Neural cell (in vitro differentiated cells): ENCODE measurements around the gene CNOT6. TPM values are rescaled to one million over a fixed set of nuclear protein-coding genes. Genes with fewer than 3 reads are reported as not detected.
"Not testable (repeated sequence)": the region's sequence is repeated elsewhere in the genome, so short reads cannot be mapped to it uniquely, and the experiment has no call there.

Source experiments
- H2AFZ ChIP-seq: fragments of 200-600, 300-800 bp; sonication (generic), shearing (Covaris generic); 2 replicates; pipeline ENCODE4 v1.6.0; 2014; ENCODE audit warnings: low read depth, mild to moderate bottlenecking, antibody characterized with exemption, low read length, moderate library complexity
- H3F3A ChIP-seq: fragments of 200-600 bp; shearing (Covaris generic); 2 replicates; pipeline ENCODE4 v1.6.1; 2016; ENCODE audit warnings: mild to moderate bottlenecking, moderate library complexity, mixed read lengths, antibody characterized with exemption, low read length; ENCODE audit not compliant: insufficient read depth, poor library complexity, severe bottlenecking
- H3K27ac ChIP-seq: fragments of 200-600, 300-800 bp; sonication (generic), shearing (Covaris generic); 2 replicates; pipeline ENCODE4 v1.5.1; 2014; ENCODE audit warnings: mild to moderate bottlenecking, low read length, moderate library complexity
- H3K27me3 ChIP-seq: fragments of 300-800, 200-600 bp; sonication (generic), shearing (Covaris generic); 2 replicates; pipeline ENCODE4 v1.6.0; 2014; ENCODE audit warnings: mild to moderate bottlenecking, low read depth, low read length, moderate library complexity; ENCODE audit not compliant: insufficient read depth
- H3K36me3 ChIP-seq: fragments of 300-800, 200-600 bp; sonication (generic), shearing (Covaris generic); 2 replicates; pipeline ENCODE4 v1.5.1; 2014; ENCODE audit warnings: mild to moderate bottlenecking, antibody characterized with exemption, low read length, moderate library complexity; ENCODE audit not compliant: insufficient read depth
- H3K4me2 ChIP-seq: fragments of 300-800, 200-600 bp; sonication (generic), shearing (Covaris generic); 2 replicates; pipeline ENCODE4 v1.6.0; 2014; ENCODE audit warnings: mild to moderate bottlenecking, low read length
- H3K4me3 ChIP-seq: fragments of 300-800, 200-600 bp; sonication (generic), shearing (Covaris generic); 2 replicates; pipeline ENCODE4 v1.5.1; 2014; ENCODE audit warnings: mild to moderate bottlenecking, low read length, moderate library complexity
- H3K79me2 ChIP-seq: fragments of 200-600 bp; shearing (Covaris generic); replicated peaks from 2 replicates; pipeline ENCODE4 v1.6.0; 2014; ENCODE audit warnings: mild to moderate bottlenecking, low read length, moderate library complexity; ENCODE audit not compliant: insufficient read depth
- H3K9ac ChIP-seq: fragments of 300-800, 200-600 bp; sonication (generic), shearing (Covaris generic); 2 replicates; pipeline ENCODE4 v1.6.1; 2016; ENCODE audit warnings: mild to moderate bottlenecking, low read length, mixed read lengths
- H3K9me2 ChIP-seq: fragments of 200-600 bp; shearing (Covaris generic); 2 replicates; pipeline ENCODE4 v1.6.1; 2016; ENCODE audit warnings: mild to moderate bottlenecking, low read length, mixed read lengths; ENCODE audit not compliant: insufficient read depth
- H3K9me3 ChIP-seq: fragments of 200-600, 300-800 bp; sonication (generic), shearing (Covaris generic); 2 replicates; pipeline ENCODE4 v1.6.1; 2016; ENCODE audit warnings: mild to moderate bottlenecking, mixed run types, low read length, moderate library complexity, mixed read lengths
- H4K20me1 ChIP-seq: fragments of 200-600 bp; shearing (Covaris generic); 2 replicates; pipeline ENCODE4 v1.6.1; 2016; ENCODE audit warnings: mild to moderate bottlenecking, mixed run types; ENCODE audit not compliant: insufficient read depth
- EP300 ChIP-seq: fragments of 450-650 bp; conservative IDR thresholded peaks from 2 replicates; pipeline ENCODE4 v1.6.1; 2014; ENCODE audit warnings: antibody characterized with exemption, mild to moderate bottlenecking, moderate library complexity; ENCODE audit not compliant: poor library complexity, severe bottlenecking
- EZH2 ChIP-seq: fragments of 200-600, 300-800 bp; shearing (Covaris generic), sonication (generic); IDR thresholded peaks from 2 replicates; pipeline ENCODE4 v1.6.1; 2014; ENCODE audit warnings: antibody characterized with exemption, low read length, borderline replicate concordance, mild to moderate bottlenecking; ENCODE audit not compliant: insufficient read depth, poor library complexity, severe bottlenecking
- MXI1 ChIP-seq: fragments of 450-650 bp; conservative IDR thresholded peaks from 2 replicates; pipeline ENCODE4 v1.6.1; 2014; ENCODE audit warnings: antibody characterized with exemption, mild to moderate bottlenecking; ENCODE audit not compliant: poor library complexity, severe bottlenecking
- POLR2AphosphoS5 ChIP-seq: IDR thresholded peaks from 2 replicates; pipeline ENCODE4 v1.6.1; 2012
- RAD21 ChIP-seq: fragments of 450-650 bp; conservative IDR thresholded peaks from 2 replicates; pipeline ENCODE4 v1.6.1; 2014; ENCODE audit warnings: antibody characterized with exemption, mild to moderate bottlenecking, moderate library complexity
- SMC3 ChIP-seq: fragments of 450-650 bp; conservative IDR thresholded peaks from 2 replicates; pipeline ENCODE4 v1.6.1; 2014; ENCODE audit warnings: antibody characterized with exemption, mild to moderate bottlenecking, moderate library complexity; ENCODE audit not compliant: poor library complexity
- polyA plus RNA-seq: library from polyadenylated mRNA; depleted of rRNA; stranded (reverse); fragments of >200 nt; gene quantifications from 2 replicates; pipeline ENCODE4 v1.2.3, GENCODE V29; 2014
- TF ChIP-seq, protein P1 (sequence below): fragments of 450-650 bp; IDR thresholded peaks from 2 replicates; pipeline ENCODE4 v1.5.1; 2014; ENCODE audit warnings: antibody characterized with exemption, mild to moderate bottlenecking, moderate library complexity; ENCODE audit not compliant: poor library complexity, severe bottlenecking
- TF ChIP-seq, protein P2 (sequence below): IDR thresholded peaks from 2 replicates; pipeline ENCODE4 v1.6.1; 2012; ENCODE audit warnings: borderline replicate concordance

CNOT6 gene
- polyA plus RNA-seq, 1 donor from 2014 or later: 43.0 TPM

DNA sequence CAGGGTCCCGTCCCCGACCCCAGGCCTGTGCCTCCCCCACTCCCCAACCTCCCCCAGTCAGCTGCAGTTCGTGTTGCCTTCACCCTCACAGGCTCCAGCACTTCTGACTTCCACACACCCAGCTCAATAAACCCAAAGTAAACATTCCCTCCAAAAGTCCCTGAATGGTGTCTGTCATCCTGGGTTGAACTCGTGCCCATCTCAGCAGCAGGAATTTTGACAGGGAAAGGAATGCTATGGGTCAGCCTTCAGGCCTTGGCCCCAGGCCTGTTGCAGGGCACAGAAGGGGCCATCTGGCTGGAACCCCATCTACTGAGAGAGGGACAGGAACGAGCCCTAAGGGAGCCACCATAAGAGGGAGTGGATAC, 29.6 kb upstream of the CNOT6 start:
- Histone ChIP-seq H2AFZ (no peak overlapping the region), H3K9ac (no peak overlapping the region), H3K4me3 (no peak overlapping the region), H3K4me2 (no peak overlapping the region), H3K27ac (no peak overlapping the region), H3K36me3 (no peaks in the 10 kb centered on the region), H3K79me2 (no peaks in the 10 kb centered on the region), H3F3A (no peaks in the 10 kb centered on the region), H3K27me3 (no peaks in the 10 kb centered on the region), H3K9me2 (no peaks in the 10 kb centered on the region), H3K9me3 (no peaks in the 10 kb centered on the region), H4K20me1 (no peaks in the 10 kb centered on the region)
- TF ChIP-seq SMC3 (no peak), POLR2AphosphoS5 (no peak), EP300 (no peak)
- TF ChIP-seq, protein P1, sequence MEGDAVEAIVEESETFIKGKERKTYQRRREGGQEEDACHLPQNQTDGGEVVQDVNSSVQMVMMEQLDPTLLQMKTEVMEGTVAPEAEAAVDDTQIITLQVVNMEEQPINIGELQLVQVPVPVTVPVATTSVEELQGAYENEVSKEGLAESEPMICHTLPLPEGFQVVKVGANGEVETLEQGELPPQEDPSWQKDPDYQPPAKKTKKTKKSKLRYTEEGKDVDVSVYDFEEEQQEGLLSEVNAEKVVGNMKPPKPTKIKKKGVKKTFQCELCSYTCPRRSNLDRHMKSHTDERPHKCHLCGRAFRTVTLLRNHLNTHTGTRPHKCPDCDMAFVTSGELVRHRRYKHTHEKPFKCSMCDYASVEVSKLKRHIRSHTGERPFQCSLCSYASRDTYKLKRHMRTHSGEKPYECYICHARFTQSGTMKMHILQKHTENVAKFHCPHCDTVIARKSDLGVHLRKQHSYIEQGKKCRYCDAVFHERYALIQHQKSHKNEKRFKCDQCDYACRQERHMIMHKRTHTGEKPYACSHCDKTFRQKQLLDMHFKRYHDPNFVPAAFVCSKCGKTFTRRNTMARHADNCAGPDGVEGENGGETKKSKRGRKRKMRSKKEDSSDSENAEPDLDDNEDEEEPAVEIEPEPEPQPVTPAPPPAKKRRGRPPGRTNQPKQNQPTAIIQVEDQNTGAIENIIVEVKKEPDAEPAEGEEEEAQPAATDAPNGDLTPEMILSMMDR: no peak

DNA sequence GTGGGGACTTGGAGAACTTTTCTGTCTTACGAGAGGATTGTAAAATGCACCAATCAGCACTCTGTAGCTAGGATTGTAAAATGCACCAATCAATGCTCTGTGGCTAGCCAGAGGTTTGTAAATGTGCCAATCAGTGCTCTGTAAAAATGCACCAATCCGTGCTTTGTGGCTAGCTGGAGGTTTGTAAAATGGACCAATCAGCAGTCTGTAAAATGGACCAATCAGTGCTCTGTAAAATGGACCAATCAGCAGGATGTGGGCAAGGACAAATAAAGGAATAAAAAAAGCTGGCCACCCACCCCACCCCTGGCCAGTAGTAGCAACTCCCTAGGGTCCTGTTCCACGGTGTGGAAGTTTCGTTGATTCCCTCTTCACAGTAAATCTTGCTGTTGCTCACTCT, 29.1 kb upstream of the CNOT6 start:
- H3K36me3 ChIP-seq, H3K79me2 ChIP-seq, H3K9me3 ChIP-seq, H3K9ac ChIP-seq, H3F3A ChIP-seq, H3K27ac ChIP-seq, H4K20me1 ChIP-seq, H3K4me3 ChIP-seq, H3K4me2 ChIP-seq, H3K27me3 ChIP-seq, H2AFZ ChIP-seq, H3K9me2 ChIP-seq: not testable (repeated sequence)

DNA sequence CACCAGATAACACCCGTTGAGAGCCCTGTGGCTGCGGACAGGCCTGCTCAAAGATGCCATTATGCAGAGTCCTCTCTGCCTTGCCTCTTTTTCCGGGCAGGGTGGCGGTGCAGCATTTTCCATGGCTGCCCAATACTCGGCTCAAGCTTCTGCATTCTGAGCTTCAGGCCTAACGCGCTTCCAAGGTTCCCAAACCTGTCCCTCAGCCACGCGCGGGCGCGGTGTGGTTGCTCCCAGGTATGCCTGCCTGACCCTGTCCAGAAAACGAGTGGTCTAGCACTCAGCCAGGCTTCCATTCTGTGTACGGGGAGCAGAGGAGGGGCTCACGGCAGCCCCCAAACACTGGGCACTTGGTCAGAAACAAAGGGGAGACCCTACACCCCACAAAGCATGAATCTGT, 27.9 kb upstream of the CNOT6 start:
- no peak overlapping the region for H3K4me2 ChIP-seq
- H3K27me3 ChIP-seq: no peaks in the 10 kb centered on the region
- H3K79me2 ChIP-seq: no peaks in the 10 kb centered on the region
- no peak overlapping the region for H3K9ac ChIP-seq
- no peak overlapping the region for H3K27ac ChIP-seq
- H3K36me3 ChIP-seq: no peaks in the 10 kb centered on the region
- TF ChIP-seq RAD21 (no peak), SMC3 (no peak), MXI1 (no peak), EZH2 (no peak)
- TF ChIP-seq, protein P2, sequence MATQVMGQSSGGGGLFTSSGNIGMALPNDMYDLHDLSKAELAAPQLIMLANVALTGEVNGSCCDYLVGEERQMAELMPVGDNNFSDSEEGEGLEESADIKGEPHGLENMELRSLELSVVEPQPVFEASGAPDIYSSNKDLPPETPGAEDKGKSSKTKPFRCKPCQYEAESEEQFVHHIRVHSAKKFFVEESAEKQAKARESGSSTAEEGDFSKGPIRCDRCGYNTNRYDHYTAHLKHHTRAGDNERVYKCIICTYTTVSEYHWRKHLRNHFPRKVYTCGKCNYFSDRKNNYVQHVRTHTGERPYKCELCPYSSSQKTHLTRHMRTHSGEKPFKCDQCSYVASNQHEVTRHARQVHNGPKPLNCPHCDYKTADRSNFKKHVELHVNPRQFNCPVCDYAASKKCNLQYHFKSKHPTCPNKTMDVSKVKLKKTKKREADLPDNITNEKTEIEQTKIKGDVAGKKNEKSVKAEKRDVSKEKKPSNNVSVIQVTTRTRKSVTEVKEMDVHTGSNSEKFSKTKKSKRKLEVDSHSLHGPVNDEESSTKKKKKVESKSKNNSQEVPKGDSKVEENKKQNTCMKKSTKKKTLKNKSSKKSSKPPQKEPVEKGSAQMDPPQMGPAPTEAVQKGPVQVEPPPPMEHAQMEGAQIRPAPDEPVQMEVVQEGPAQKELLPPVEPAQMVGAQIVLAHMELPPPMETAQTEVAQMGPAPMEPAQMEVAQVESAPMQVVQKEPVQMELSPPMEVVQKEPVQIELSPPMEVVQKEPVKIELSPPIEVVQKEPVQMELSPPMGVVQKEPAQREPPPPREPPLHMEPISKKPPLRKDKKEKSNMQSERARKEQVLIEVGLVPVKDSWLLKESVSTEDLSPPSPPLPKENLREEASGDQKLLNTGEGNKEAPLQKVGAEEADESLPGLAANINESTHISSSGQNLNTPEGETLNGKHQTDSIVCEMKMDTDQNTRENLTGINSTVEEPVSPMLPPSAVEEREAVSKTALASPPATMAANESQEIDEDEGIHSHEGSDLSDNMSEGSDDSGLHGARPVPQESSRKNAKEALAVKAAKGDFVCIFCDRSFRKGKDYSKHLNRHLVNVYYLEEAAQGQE: no peak
- no peak overlapping the region for H3K4me3 ChIP-seq
- no peaks in the 10 kb centered on the region for H3K9me2 ChIP-seq
- no peaks in the 10 kb centered on the region for H3F3A ChIP-seq
- H3K9me3 ChIP-seq: no peaks in the 10 kb centered on the region
- no peak overlapping the region for H2AFZ ChIP-seq
- H4K20me1 ChIP-seq: no peaks in the 10 kb centered on the region
